ENCODE data around the gene ZDHHC14.
"Not testable (repeated sequence)": the region's sequence is repeated elsewhere in the genome, so short reads cannot be mapped to it uniquely, and the experiment has no call there.

ZDHHC14 gene

GRCh38 chr6:157585274-157586087 lies 204.5 kb downstream of the ZDHHC14 start:
- no peak for DNase-seq

- DNase-seq: no peak
Measured at GRCh38 chr6:157586088-157586414, 205.1 kb downstream of the ZDHHC14 start.

- DNase-seq: no peak
Measured at GRCh38 chr6:157586476-157587126, 205.6 kb downstream of the ZDHHC14 start.

GRCh38 chr6:157587127-157587926 lies 206.3 kb downstream of the ZDHHC14 start:
- DNase-seq: no peak

GRCh38 chr6:157590654-157591053 lies 209.7 kb downstream of the ZDHHC14 start:
- not testable (repeated sequence) for DNase-seq

- DNase-seq: no peak
Measured at GRCh38 chr6:157592541-157592940, 211.6 kb downstream of the ZDHHC14 start.

GRCh38 chr6:157592980-157593379 lies 212.0 kb downstream of the ZDHHC14 start:
- no peak for DNase-seq

- no peak for DNase-seq
Measured at GRCh38 chr6:157593596-157593995, 212.6 kb downstream of the ZDHHC14 start.

- DNase-seq: no peak
Measured at GRCh38 chr6:157594292-157594691, 213.3 kb downstream of the ZDHHC14 start.

- no peak for DNase-seq
Measured at GRCh38 chr6:157595768-157596167, 214.8 kb downstream of the ZDHHC14 start.

GRCh38 chr6:157596461-157596860 lies 215.5 kb downstream of the ZDHHC14 start:
- DNase-seq: no peak

GRCh38 chr6:157596886-157597285 lies 215.9 kb downstream of the ZDHHC14 start:
- DNase-seq: no peak

GRCh38 chr6:157597461-157598312 lies 216.7 kb downstream of the ZDHHC14 start:
- DNase-seq: no peak

- no peak for DNase-seq
Measured at GRCh38 chr6:157599191-157599590, 218.2 kb downstream of the ZDHHC14 start.

GRCh38 chr6:157600807-157601206 lies 219.8 kb downstream of the ZDHHC14 start:
- no peak for DNase-seq

- no peak for DNase-seq
Measured at GRCh38 chr6:157602521-157603295, 221.7 kb downstream of the ZDHHC14 start.

GRCh38 chr6:157603314-157603940 lies 222.4 kb downstream of the ZDHHC14 start:
- no peak for DNase-seq

GRCh38 chr6:157603971-157604370 lies 223.0 kb downstream of the ZDHHC14 start:
- no peak for DNase-seq

GRCh38 chr6:157604816-157605215 lies 223.8 kb downstream of the ZDHHC14 start:
- DNase-seq: no peak

GRCh38 chr6:157605484-157605883 lies 224.5 kb downstream of the ZDHHC14 start:
- no peak for DNase-seq

GRCh38 chr6:157606516-157606915 lies 225.5 kb downstream of the ZDHHC14 start:
- DNase-seq: no peak
